ENCODE measurements around the gene AKNA.

Gene AKNA

DNA sequence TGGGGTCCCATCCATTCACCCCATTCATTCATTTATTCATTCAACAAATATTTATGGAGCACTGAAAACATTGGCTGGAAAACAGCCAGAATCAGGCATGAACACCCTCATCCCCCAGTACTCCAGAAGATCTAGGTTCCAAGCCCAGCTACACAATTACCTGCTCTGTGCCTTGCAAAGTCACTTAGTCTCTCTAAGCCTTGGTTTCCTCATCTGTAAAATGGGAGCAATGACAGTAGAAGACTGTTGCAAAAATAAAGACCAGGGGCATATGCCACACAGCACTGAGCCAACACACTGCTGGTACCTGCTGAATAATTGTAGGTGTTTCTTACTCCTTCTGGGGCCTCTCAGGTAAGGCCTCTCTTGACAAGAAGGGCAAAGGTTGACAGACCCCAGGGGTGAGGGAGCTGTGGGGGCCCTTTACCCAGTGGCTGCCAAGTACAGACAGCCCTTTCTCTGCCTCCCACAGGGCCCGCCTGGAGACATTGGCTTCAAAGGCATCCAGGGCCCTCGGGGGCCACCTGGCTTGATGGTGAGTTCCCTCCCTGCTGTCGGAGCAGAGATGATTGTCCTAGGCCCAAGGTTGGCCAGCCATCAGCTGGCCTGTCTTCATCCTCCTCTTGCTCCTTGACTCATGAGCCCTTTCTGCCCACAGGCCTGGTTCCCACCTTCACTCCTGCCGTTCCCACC lies 87.5 kb downstream of the AKNA start:
- no peak for DNase-seq

DNA sequence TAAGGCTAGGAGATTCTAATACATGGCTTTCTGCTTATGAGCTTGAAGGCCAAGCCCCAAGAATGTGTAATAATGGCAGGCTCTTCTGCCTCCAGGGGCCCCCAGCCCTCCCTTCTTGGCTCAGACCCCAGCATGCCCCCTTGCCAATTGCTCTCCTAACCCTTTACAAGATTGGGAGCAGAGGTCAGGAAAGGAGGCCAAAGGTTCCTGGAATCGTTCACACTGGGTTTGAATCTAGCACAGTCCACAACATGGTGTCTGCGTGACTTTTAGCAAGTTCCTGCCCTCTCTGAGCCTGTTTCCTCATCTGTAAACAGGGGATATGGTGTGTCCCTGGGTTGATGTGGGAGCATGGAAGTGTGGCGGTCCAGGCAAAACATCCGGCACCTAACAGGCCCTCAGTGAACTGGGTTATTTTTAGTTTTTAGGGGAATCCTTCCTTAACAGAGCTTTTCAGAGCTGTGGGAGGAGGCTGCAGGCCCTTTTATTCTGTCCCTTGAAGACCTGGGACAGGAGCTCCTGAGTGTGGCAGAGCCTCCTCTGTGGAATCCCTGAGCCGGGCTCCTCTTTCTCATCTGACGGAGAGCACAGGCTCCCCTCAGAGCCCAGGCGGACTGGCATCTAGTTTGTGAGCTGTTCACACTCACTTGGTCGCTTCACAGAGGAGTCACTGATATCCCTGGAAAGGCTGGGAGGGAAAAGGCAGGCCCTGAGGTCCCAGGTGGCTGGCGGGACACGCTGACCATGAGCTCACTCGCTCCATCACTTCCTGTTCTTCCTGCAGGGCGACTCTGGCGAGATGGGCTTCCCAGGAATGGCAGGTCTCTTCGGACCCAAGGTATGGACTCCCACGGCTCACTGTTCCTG lies 88.3 kb downstream of the AKNA start:
- no peak for DNase-seq

DNA sequence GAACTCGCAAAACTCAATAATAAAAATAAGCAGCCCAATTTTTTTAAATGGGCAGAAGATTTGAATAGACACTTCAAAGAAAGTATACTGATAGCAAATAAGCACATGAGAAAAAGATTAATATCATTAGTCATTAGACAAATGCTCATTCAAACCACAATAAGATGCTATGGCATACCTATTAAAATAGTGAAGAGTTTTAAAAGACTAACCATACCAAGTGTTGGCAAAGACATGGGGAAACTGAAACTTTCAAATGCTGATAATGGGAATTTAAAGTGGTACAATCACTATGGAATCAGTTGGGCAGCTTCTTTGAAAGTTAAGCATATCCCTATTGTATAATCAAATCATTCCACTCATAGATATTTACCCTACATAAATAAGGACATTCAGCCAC lies 91.4 kb downstream of the AKNA start:
- no peak for DNase-seq

DNA sequence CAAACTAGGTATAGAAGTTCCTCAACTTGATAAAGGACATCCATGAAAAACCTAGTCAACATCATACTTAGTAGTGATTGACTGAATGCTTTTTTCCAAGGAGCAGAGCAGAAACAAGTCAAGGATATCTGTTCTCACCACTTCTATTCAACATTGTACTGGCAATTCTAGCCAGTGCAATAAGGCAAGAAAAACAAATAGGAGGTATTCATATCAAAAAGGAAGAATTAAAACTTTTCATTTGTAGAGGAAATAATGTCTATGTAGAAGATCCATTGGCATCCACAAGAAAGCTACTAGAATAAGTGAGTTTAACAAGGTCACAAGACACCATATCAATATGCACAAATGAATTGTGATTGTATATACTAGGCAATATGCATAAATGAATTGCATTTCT lies 93.1 kb downstream of the AKNA start:
- no peak for DNase-seq

DNA sequence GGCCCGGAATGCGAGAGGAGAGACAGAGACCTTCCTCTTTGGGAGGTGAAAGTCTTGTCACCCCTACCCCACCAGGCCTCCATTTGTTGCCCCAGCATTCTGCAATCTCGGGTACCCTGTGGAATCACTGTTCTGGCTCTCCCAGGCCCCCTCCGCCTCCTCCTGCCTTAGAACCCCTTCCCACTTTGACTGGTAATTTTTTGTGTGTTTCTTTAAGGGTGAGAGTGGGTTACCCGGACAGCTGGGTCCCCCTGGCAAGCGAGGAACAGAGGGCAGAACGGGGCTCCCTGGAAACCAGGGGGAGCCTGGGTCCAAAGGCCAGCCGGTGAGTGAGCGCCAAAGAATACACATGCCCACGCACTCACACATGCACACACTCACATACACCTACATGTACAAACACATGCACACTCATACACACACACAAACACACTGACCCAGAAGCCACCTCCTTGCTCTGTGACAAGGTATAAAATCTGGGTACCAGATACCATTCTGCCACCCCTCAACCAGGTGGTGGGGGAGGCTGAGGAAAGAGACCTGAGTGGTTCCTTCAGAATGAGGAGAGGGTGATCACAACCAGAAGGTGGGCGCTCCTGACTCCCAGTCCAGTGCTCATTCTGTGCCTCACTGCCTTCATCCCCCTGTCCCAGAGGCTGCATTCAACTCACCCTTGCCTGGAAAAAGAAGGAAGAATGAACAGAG lies 95.7 kb downstream of the AKNA start:
- no peak for DNase-seq

DNA sequence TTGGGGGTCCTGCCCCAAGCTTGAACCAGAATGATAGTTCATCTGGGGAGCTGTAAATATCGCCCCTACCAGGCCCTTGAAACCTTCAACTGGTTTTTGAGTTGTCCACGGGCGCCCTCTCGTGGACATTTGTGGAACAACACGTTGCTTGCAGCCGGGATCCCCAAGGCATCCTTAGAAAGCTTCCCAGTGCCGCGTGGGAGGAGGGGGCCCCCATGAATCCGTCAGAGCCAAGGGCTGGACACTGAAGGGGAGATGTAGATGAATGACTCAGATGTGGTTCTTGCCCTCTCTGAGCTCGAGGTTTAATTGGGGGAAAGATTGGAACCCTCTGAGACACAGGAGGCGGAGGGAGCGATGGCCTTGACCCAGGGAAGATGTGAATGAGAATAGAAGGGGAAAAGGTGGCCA lies 96.7 kb downstream of the AKNA start:
- peak; percentile 76 for DNase-seq

DNA sequence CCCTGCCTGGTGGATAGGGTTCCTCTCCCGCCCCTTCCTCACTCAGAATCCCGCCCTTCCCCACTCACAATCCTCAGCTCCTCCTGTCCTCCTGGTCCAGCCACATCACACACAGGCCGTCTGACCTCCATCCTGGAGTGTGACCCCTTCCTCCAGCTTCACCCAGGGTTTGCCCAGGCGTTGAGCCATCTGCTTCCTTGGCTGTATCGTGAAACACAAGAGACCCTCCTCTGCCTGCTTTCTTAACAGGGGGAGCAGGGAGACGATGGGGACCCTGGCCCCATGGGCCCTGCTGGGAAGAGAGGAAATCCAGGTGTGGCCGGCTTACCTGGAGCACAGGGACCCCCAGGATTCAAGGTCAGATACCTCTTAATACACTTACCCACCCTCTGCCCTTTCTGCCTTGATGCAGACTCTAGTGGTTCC lies 97.2 kb downstream of the AKNA start:
- DNase-seq, result no peak

DNA sequence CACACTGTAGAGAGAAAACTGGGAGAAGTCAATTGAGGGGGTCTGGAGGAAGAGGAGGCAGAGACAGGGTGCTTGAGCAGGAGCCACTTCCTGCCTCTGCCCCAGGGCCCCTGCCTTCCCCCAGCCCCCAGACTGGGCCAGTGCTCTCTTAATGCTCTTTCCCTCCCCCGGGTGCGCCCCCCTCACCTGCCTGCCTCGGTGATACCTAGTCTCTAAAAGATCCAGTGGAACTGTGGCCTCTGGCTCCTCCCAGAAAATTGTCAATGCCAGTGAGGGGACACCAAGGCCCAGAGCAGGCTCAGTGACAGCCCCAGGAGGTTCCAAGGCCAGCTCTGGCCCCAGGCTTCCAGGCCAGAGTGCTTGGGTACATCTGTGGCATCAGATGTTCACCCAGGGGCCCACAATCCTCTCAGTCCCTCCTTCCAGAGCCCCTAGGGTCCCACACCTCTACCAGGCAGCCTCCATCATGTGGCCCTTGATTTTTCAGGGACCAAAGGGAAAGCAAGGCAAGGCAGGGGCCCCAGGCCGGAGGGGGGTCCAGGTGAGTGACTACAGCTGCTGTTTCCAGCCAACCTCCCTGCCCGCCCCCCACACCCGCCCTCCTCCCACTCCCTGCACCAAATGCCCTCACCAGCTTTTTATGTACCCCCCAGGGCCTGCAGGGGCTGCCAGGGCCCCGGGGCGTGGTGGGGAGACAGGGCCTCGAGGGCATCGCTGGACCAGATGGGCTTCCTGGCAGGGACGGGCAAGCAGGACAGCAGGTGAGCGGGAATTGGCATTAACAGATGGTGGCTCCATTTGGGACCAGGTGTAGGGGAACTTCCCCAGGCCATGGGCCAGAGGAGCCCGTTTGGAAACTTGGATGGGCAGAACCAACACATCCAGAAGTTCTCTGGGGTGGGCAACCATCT lies 98.0 kb downstream of the AKNA start:
- no peak for DNase-seq

DNA sequence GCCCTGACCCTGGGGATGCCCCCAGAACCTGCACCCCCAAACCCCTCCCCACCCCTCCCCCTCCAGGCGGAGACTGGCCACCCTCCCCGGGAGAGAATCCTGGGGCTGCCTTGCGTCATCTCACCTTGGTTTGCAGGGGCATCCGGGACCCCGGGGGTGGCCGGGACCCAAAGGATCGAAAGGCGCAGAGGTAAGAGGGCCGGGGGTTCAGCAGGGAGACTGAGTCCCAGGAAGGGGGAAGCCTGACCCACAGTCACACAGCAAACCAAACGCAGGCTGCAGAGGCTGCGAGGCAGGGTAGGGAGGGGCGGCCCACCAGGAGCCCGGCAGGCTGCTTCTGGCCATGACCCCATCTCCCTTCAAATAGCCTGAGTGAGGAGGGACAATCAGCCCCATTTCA lies 98.7 kb downstream of the AKNA start:
- no peak for DNase-seq

DNA sequence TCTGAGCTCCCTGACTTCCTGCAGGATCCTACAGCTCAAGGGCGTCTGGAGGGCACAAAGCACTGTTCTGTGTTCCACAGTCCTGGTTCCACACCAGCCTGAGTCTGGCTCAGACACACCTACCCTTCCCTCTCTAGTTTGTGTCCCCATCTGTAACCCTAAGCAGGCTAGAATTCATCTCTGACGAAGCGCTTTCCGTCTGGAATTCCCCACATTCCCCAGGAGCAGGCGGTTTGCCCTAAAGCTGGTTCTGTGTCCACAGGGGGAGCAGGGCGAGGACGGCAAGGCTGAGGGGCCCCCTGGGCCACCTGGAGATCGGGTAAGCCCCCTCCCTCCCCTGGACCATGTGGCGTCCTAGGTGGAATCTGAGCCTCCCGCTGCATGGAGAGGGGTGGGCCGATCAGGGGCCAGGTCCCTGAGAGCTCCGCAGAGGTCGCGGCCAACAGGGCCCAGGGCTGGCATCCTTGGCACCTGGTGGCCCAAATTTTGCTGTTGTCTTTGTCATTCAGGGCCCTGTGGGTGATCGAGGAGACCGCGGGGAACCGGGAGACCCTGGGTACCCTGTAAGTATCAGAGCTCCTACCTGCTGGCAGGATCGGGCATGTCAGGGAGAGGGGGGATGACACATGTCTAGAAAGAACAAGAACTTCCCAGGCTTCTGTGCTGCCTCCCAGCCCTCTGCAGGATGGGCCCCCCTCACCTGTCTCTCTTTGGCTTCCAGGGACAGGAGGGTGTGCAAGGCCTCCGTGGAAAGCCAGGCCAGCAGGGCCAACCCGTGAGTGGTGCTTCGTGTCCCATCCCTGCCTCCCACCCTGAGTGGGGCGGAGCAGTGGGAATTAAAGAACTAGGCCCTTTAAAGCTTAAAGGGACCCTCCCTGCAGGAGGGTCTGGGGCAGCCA lies 99.3 kb downstream of the AKNA start:
- DNase-seq, result no peak

DNA sequence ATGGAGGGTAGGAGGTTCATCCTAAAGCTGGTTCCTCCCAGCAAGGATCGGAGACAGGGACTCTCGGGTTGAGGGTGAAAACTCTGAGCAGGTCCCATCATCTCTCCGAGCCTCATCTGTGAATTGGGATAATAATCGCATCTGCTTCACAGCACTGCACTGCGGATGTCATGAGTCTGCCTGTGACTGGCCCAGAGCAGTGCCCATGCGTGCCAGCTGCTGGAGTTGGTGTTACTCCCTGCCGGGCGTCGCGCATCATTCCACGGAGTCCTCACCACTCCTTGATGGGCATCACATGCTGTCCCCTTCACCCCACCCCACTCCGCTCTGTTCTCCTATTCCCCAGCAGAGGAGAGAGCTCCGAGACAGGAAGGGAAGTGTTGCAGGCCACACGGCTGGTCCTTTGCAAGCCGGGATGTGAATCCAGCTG lies 100.0 kb downstream of the AKNA start:
- DNase-seq, result no peak

DNA sequence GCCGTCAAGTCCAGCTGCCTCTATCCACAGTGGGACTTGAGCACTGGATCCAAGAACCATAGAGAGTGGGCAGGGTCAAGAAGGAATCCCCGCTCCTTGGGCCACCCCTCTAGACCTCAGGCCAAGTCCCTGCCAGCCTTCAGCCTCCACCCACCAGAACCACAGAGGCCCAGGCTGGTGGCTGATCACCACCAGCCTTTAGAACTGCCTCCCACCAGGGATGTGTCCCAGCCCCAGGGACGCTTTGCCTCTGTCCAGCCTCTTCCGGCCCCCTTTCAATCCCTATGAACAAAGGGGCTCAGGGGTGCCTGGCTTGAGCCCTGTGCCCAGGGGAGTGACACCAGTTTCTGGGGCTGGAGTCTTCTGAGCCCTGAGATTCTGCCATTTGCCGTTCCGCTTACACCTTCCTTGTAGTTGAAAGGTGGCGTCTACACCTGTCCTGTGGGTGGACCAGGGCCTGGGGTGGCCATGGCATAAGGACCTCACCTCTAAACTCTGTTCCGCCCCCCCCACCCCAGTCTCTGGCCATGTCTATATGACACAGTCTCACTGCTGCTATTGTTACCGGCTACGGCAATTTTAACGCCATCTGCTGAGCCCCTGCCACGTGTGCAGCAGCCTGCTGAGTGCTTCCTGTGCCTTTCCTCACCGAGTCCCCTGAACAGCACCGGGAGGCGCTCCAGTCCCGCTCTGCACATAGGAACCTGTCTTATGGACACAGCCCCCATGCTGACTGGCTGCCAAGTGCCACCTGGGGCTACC lies 100.6 kb downstream of the AKNA start:
- no peak for DNase-seq

DNA sequence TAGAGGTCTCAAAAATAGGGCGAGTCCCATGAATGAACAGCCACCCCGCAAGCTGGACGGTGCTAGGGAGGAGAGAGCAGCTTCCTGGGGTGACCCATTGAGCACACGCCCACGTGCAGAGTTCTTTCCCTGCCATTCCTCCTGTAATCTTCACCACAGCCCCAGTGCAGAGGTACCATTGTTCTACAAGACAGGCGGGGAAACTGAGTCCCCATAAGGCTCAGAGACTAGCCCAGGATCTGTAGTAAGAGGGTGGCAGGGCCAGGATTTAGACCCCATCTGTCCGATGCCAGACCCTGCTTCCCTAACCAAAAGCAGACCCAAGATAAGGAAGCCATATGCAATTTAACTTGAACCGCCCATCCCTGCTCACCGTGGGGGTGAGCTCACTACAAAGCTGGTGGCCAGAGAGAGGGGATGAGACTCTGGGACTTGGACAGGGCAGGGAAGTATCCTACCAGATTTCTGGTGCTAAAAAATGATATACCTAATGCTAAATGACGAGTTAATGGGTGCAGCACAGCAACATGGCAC lies 101.6 kb downstream of the AKNA start:
- DNase-seq, result no peak

DNA sequence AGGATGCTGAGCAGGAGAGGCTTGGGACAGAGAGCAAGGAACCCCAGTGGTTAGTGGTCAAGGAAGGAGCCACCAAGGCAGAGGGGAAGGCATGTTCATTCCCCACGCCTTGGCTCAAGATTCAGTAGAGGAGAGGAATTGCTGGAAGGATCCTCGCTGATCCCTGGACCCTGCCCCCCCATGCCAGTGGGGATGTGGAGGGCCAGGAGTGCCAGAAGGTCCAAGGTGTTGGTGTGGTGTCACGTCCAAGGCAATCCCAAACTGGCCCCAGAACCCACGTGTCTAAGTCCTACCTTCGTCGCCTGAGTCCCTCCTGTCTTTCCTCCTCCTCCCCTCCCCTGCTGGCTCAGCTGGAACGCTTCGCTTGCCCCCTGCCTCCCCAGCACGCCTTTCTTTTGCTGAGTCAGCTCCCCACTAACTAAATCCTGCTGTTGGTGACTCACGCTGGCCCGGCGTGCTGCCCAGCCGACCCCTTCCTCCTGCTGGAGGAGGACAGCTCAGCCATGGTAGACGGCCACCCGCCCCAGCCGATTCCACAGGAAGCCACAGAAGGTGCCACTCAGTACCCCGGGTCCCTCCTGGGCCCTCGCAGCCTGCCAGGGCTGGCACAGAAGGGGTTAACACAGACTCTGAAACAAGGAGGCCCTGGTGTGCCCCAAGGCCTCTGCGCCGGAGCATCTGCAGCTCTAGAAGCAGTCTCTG lies 102.5 kb downstream of the AKNA start:
- no peak for DNase-seq

DNA sequence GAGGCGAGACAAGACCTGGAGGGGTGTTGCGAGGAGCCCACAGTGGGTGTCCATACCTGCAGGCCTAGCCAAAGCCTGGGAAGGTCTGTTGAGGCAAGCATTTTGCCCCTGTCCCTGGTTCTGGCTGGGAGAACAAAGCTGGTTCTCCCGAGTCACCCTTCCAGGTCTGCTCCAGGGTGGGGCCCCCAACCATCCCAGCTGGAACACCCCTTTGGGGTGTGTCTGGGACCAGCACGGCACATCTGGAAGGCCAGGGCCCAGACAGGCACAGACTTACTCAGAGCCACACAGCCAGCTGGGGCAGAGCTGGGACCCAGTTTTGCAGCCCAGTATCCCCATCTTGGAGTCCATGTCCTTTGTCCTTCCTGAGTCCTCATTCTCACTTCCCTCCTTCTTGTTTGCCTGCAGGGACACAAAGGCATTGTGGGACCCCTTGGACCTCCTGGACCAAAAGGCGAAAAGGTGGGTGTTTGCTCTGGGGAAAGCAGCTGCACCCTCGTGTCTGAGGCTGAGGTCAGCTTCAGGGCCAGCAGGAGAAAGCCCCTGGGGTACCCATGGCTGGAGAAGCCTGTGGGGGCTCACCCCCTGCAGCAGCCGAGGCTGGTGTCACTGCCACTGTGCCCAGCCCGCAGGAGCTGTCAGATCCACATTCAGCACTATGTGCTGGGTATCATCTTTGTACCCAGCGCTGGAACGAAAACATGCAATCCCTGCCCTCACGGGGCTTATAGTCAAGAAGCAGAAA lies 103.3 kb downstream of the AKNA start:
- no peak for DNase-seq

Measured in CD4-positive, alpha-beta T cell treated with Interleukin-17A for 4 hours (primary cell).